HCT116 (cell line): Measurements from ENCODE around the gene DAPK2. TPM values are rescaled to one million over a fixed set of nuclear protein-coding genes. Genes with fewer than 3 reads are reported as not detected.

Experiments used
- ATAC-seq: fragments of 200-7000 bp; cut with Tn5 transposase; 2 replicates; pipeline ENCODE4 v1.9.1; 2020; ENCODE audit warnings: mild to moderate bottlenecking, moderate library complexity
- BruUV-seq: library from RNA; stranded (reverse); fragments of 400-500 nt; replicated peaks from 2 replicates; lab custom pipeline; 2021; lab: Mats Ljungman, UMichigan
- CTCF ChIA-PET: fragments of 300-600 bp; sonication (Branson Sonifier 250); formaldehyde crosslinking; loops from one replicate; lab custom pipeline; 2021; ENCODE audit warnings: antibody characterized with exemption; lab: Charles Lee
- POLR2A ChIA-PET: fragments of 300-600, 350-600 bp; sonication (Branson Sonifier 250); formaldehyde crosslinking; loops from one replicate; lab custom pipeline; 2021; ENCODE audit warnings: antibody characterized with exemption; lab: Charles Lee
- RAD21 ChIA-PET, 2 experiments: fragments of 300-600 bp; sonication (Branson Sonifier 250); formaldehyde crosslinking; loops; one replicate each; lab custom pipeline; 2023; ENCODE audit warnings: low total read pairs in 2 of 2; ENCODE audit not compliant: uncharacterized antibody in 2 of 2, unreplicated experiment in 2 of 2, low non-redundant PET in 1 of 2; lab: Charles Lee
- DNase-seq: peaks from one replicate; pipeline ENCODE4 v3.0.0-alpha.2; 2010; ENCODE audit warnings: low read depth, low spot score
- H2AFZ ChIP-seq: fragments of 200-600 bp; shearing (Covaris generic), sonication (generic); 2 replicates; pipeline ENCODE4 v1.6.1; 2017; ENCODE audit warnings: low read depth, mixed run types, mixed read lengths, antibody characterized with exemption, low read length; ENCODE audit not compliant: poor library complexity, severe bottlenecking
- H3K27ac ChIP-seq: 2 replicates; pipeline ENCODE4 v1.5.1; 2012; ENCODE audit warnings: low read depth, low read length
- H3K27me3 ChIP-seq: fragments of 200-600 bp; sonication (generic); 2 replicates; pipeline ENCODE4 v1.6.1; 2016; ENCODE audit warnings: mixed run types, low read length, mixed read lengths; ENCODE audit not compliant: insufficient read depth
- H3K36me3 ChIP-seq, 2 experiments: fragments of 200-500 bp in 1 of 2; fragments of 200-600 bp in 1 of 2; sonication (Bioruptor generic) in 1 of 2; sonication (generic) in 1 of 2; 2 replicates each; pipeline versions ENCODE4 v1.5.1 to v1.6.1; 2014 to 2016; ENCODE audit warnings: low read length in 2 of 2, inconsistent platforms in 1 of 2, mixed read lengths in 1 of 2, mixed run types in 1 of 2; ENCODE audit not compliant: insufficient read depth in 2 of 2, control insufficient read depth in 1 of 2
- H3K4me1 ChIP-seq, 2 experiments: fragments of 200-600 bp in 1 of 2; sonication (generic) in 1 of 2; 2 replicates each; pipeline versions ENCODE4 v1.5.1 to v1.6.1; 2012 to 2017; ENCODE audit warnings: low read length in 2 of 2, inconsistent platforms in 1 of 2, mild to moderate bottlenecking in 1 of 2, mixed read lengths in 1 of 2, mixed run types in 1 of 2, moderate library complexity in 1 of 2; ENCODE audit not compliant: insufficient read depth in 2 of 2, control insufficient read depth in 1 of 2
- H3K4me2 ChIP-seq: fragments of 200-600 bp; sonication (generic); 2 replicates; pipeline ENCODE4 v1.6.1; 2017; ENCODE audit warnings: mixed run types, low read length, mixed read lengths
- H3K4me3 ChIP-seq, 2 experiments: fragments of 200-600 bp in 1 of 2; sonication (generic) in 1 of 2; replicated peaks in 1 of 2; 2 replicates each; pipeline ENCODE4 v1.5.1; 2011 to 2016; ENCODE audit warnings: low read length in 2 of 2, control low read depth in 1 of 2, low read depth in 1 of 2, mild to moderate bottlenecking in 1 of 2, mixed read lengths in 1 of 2, mixed run types in 1 of 2
- H3K79me2 ChIP-seq: fragments of 200-600 bp; sonication (generic); 2 replicates; pipeline ENCODE4 v1.6.1; 2017; ENCODE audit warnings: mild to moderate bottlenecking, mixed run types, low read length, moderate library complexity, mixed read lengths; ENCODE audit not compliant: insufficient read depth
- H3K9ac ChIP-seq: fragments of 200-600 bp; sonication (generic); 2 replicates; pipeline ENCODE4 v1.6.1; 2016; ENCODE audit warnings: low read length, mixed read lengths
- H3K9me2 ChIP-seq: fragments of 200-600 bp; sonication (generic), shearing (Covaris generic); 2 replicates; pipeline ENCODE4 v1.6.1; 2017; ENCODE audit warnings: mixed run types, mild to moderate bottlenecking, moderate library complexity; ENCODE audit not compliant: insufficient read depth
- H3K9me3 ChIP-seq, 2 experiments: fragments of 200-500 bp in 1 of 2; fragments of 200-600 bp in 1 of 2; sonication (Bioruptor generic) in 1 of 2; sonication (generic) in 1 of 2; 2 replicates each; pipeline ENCODE4 v1.6.1; 2014 to 2017; ENCODE audit warnings: low read length in 2 of 2, mixed read lengths in 2 of 2, inconsistent platforms in 1 of 2, low read depth in 1 of 2, mild to moderate bottlenecking in 1 of 2, mixed run types in 1 of 2, moderate library complexity in 1 of 2; ENCODE audit not compliant: control insufficient read depth in 1 of 2, insufficient read depth in 1 of 2
- H4K20me1 ChIP-seq: fragments of 200-600 bp; sonication (generic), shearing (Covaris generic); 2 replicates; pipeline ENCODE4 v1.6.1; 2017; ENCODE audit warnings: mixed run types, mild to moderate bottlenecking, moderate library complexity; ENCODE audit not compliant: insufficient read depth
- CEBPB ChIP-seq: IDR thresholded peaks from 2 replicates; pipeline ENCODE4 v1.6.1; 2012; ENCODE audit warnings: low read depth
- EZH2 ChIP-seq: fragments of 200-600 bp; sonication (generic); IDR thresholded peaks from 2 replicates; pipeline ENCODE4 v1.6.1; 2017; ENCODE audit warnings: antibody characterized with exemption, mixed run types
- FOSL1 ChIP-seq: IDR thresholded peaks from 2 replicates; pipeline ENCODE4 v1.6.1; 2012; ENCODE audit warnings: low read depth
- JUND ChIP-seq: IDR thresholded peaks from 2 replicates; pipeline ENCODE4 v1.6.1; 2012
- POLR2AphosphoS5 ChIP-seq: IDR thresholded peaks from 2 replicates; pipeline ENCODE4 v1.6.1; 2011; ENCODE audit warnings: mild to moderate bottlenecking, low read depth, low read length, moderate library complexity
- SRF ChIP-seq: IDR thresholded peaks from 2 replicates; pipeline ENCODE4 v1.6.1; 2012; ENCODE audit warnings: low read depth
- TCF7L2 ChIP-seq: IDR thresholded peaks from 2 replicates; pipeline ENCODE4 v1.7.0; 2011; ENCODE audit warnings: borderline replicate concordance, inconsistent platforms; ENCODE audit not compliant: insufficient read depth, insufficient read length; ENCODE audit errors: extremely low read depth
- YY1 ChIP-seq: IDR thresholded peaks from 2 replicates; pipeline ENCODE4 v1.6.1; 2011; ENCODE audit warnings: low read length, low read depth, moderate library complexity, mild to moderate bottlenecking; ENCODE audit not compliant: insufficient replicate concordance; ENCODE audit errors: extremely low read depth
- ZFX ChIP-seq: fragments of 450-650 bp; IDR thresholded peaks from 2 replicates; pipeline ENCODE4 v1.6.1; 2017
- ZNF274 ChIP-seq: fragments of 200-500 bp; sonication (Bioruptor generic); IDR thresholded peaks from 2 replicates; pipeline ENCODE4 v1.6.1; 2014; ENCODE audit warnings: mild to moderate bottlenecking, low read depth, low read length, inconsistent platforms
- intact Hi-C: fragments of 100-400 bp; cut with micrococcal nuclease; formaldehyde crosslinking; loops from 2 replicates; pipeline ENCODE4 v1.10.0; 2022
- total RNA-seq: library from RNA; stranded (reverse); gene quantifications from one replicate; pipeline ENCODE4 v1.2.1, GENCODE V29; 2021; ENCODE audit not compliant: unreplicated experiment
- TF ChIP-seq, protein P1 (sequence below), 3 experiments: fragments of 200-600 bp in 1 of 3; sonication (generic) in 1 of 3; IDR thresholded peaks in 2 of 3; conservative IDR thresholded peaks in 1 of 3; 2 replicates each; pipeline ENCODE4 v1.5.1; 2012 to 2017; ENCODE audit warnings: low read depth in 2 of 3, low read length in 2 of 3, antibody characterized with exemption in 1 of 3, borderline replicate concordance in 1 of 3, control low read depth in 1 of 3, mild to moderate bottlenecking in 1 of 3, mixed read lengths in 1 of 3, mixed run types in 1 of 3, moderate library complexity in 1 of 3; ENCODE audit not compliant: insufficient read depth in 1 of 3
- TF ChIP-seq, protein P2 (sequence below): IDR thresholded peaks from 2 replicates; pipeline ENCODE4 v1.6.1; 2012

Gene DAPK2
- total RNA-seq, 1 experiment from 2014 or later: 4.8 TPM

DNA sequence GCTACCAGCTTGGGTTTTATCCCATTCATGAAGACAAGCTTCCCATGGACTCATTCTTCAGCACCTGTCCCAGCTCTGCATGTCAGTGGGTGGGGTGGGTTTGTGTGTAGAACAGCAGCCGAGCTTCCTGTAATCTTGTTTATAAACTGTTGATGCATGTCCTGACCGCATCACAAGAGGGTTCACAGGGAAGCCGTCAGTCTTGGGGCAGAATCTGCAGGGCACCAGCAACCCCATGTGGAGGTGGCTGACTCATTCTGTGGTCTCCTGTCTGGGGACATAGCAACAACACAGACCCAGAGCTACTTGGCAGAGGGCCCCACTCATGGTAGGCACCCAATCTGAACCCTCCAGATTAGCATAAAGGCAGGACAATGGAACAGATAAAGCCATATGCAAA lies 35.6 kb downstream of the DAPK2 start (continued):
- TF ChIP-seq, protein P1, sequence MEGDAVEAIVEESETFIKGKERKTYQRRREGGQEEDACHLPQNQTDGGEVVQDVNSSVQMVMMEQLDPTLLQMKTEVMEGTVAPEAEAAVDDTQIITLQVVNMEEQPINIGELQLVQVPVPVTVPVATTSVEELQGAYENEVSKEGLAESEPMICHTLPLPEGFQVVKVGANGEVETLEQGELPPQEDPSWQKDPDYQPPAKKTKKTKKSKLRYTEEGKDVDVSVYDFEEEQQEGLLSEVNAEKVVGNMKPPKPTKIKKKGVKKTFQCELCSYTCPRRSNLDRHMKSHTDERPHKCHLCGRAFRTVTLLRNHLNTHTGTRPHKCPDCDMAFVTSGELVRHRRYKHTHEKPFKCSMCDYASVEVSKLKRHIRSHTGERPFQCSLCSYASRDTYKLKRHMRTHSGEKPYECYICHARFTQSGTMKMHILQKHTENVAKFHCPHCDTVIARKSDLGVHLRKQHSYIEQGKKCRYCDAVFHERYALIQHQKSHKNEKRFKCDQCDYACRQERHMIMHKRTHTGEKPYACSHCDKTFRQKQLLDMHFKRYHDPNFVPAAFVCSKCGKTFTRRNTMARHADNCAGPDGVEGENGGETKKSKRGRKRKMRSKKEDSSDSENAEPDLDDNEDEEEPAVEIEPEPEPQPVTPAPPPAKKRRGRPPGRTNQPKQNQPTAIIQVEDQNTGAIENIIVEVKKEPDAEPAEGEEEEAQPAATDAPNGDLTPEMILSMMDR (IDR thresholded peaks at IDR 0.05 in 2 of 3, conservative IDR thresholded peaks at IDR 0.05 in 1 of 3; ENCODE audit: borderline replicate concordance in 1 of 3, insufficient read depth in 1 of 3, low read depth in 2 of 3, low read length in 2 of 3): no peak
- TF ChIP-seq, protein P2, sequence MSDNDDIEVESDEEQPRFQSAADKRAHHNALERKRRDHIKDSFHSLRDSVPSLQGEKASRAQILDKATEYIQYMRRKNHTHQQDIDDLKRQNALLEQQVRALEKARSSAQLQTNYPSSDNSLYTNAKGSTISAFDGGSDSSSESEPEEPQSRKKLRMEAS: no peak
- no peak for TF ChIP-seq CEBPB
- no peak for TF ChIP-seq YY1
- TF ChIP-seq POLR2AphosphoS5: peak; percentile 22; the same call in 1 of the 2 replicates
- TF ChIP-seq ZNF274: no peak
- TF ChIP-seq TCF7L2: peak; percentile 81
- TF ChIP-seq EZH2: no peak
- peak; percentile 30; the same call in 1 of the 2 replicates for TF ChIP-seq JUND

DNA sequence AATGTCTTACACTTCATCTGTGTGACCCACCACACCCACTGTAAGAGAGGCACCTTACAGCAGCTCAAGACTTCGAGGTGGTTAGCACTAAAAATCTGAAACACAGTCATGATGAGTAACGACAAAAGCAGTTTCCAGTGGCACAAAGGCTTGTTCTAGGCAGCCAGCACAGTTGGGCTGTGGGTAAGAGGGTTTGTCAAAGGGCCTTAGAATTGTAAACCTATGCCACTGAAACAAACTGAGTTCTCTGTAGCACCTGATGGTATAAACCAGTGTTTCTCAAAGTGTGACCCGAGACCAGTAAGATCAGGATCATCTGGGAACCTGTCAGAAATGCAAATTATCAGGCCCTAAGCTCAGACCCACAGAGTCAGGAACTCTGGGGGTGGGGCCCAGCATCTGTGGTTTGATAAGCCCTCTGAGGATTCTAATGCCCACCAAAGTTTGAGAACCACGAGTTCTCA lies 36.5 kb downstream of the DAPK2 start:
- CTCF ChIA-PET: no interaction called here
- TF ChIP-seq SRF (no peak), ZFX (no peak), FOSL1 (0 out of 2 replicates have a peak, but pooled peaks have one; percentile 14)
- TF ChIP-seq, protein P1 (IDR thresholded peaks at IDR 0.05 in 2 of 3, conservative IDR thresholded peaks at IDR 0.05 in 1 of 3; ENCODE audit: borderline replicate concordance in 1 of 3, insufficient read depth in 1 of 3, low read depth in 2 of 3, low read length in 2 of 3): no peak
- TF ChIP-seq, all 23 proteins: peak for 1
- DNase-seq (no peak), ATAC-seq (no peak)
- Histone ChIP-seq H3K36me3 (no peaks in the 10 kb centered on the region), H4K20me1 (no peaks in the 10 kb centered on the region), H2AFZ (no peak overlapping the region), H3K27me3 (no peaks in the 10 kb centered on the region; the same call in 1 of the 2 replicates), H3K9ac (no peak overlapping the region), H3K4me2 (peak overlapping the region; percentile 8; the same call in 1 of the 2 replicates), H3K27ac (no peak overlapping the region), H3K79me2 (no peaks in the 10 kb centered on the region), H3K4me1 (peaks cover 23 to 45% of the 10 kb centered on the region in 2 experiments), H3K9me2 (no peaks in the 10 kb centered on the region), H3K9me3 (no peaks in the 10 kb centered on the region), H3K4me3 (no peak overlapping the region)
- intact Hi-C loops: no loop called here
- ChIA-PET RAD21 (no interaction called here), POLR2A (no interaction called here)
- BruUV-seq: no TSS peak
